Measurements from ENCODE around the gene WDFY2. TPM values are rescaled to one million over a fixed set of nuclear protein-coding genes. Genes with fewer than 3 reads are reported as not detected.

Gene WDFY2
- total RNA-seq, 1 experiment from 2014 or later, result 14.1 TPM

GRCh38 chr13:51697181-51697580 lies 112.9 kb downstream of the WDFY2 start:
- Histone ChIP-seq H3K9me3 (ENCODE audit: insufficient read depth, low read depth) (no peaks in the 10 kb centered on the region), H3K79me2 (ENCODE audit: low read depth) (no peaks in the 10 kb centered on the region; the same call in 1 of the 2 replicates), H3K4me1 (replicated peaks; ENCODE audit: insufficient read depth) (no peaks in the 10 kb centered on the region), H3K27ac (no peak overlapping the region), H3K9me2 (ENCODE audit: insufficient read depth) (no peaks in the 10 kb centered on the region), H4K20me1 (ENCODE audit: insufficient read depth) (no peaks in the 10 kb centered on the region), H3K4me3 (no peak overlapping the region), H3K36me3 (ENCODE audit: low read depth) (no peaks in the 10 kb centered on the region), H3F3A (ENCODE audit: insufficient read depth, low read depth) (no peaks in the 10 kb centered on the region), H2AFZ (no peak overlapping the region), H3K27me3 (ENCODE audit: insufficient read depth, low read depth) (no peaks in the 10 kb centered on the region), H3K4me2 (no peak overlapping the region)
- intact Hi-C loops (cut with micrococcal nuclease; ENCODE audit: unreplicated experiment), result no loop called here
- CTCF ChIA-PET, result no interaction called here
- TF ChIP-seq EZH2 (IDR thresholded peaks at IDR 0.05; ENCODE audit: low read depth) (no peak), CTCF (conservative IDR thresholded peaks at IDR 0.05) (no peak)
- no TSS peak for BruUV-seq (replicated peaks)
- POLR2A ChIA-PET (ENCODE audit: unreplicated experiment), result no interaction called here
- DNase-seq, result no peak

GRCh38 chr13:51697855-51698254 lies 113.6 kb downstream of the WDFY2 start:
- H3K4me1 ChIP-seq (replicated peaks; ENCODE audit: insufficient read depth), result no peaks in the 10 kb centered on the region
- no peaks in the 10 kb centered on the region for H3K36me3 ChIP-seq (ENCODE audit: low read depth)
- no peak overlapping the region for H3K27ac ChIP-seq
- H3K79me2 ChIP-seq (ENCODE audit: low read depth), result no peaks in the 10 kb centered on the region; the same call in 1 of the 2 replicates
- POLR2A ChIA-PET (ENCODE audit: unreplicated experiment), result no interaction called here
- intact Hi-C loops (cut with micrococcal nuclease; ENCODE audit: unreplicated experiment), result no loop called here
- H3K4me3 ChIP-seq, result no peak overlapping the region
- no peaks in the 10 kb centered on the region for H3K9me2 ChIP-seq (ENCODE audit: insufficient read depth)
- no peaks in the 10 kb centered on the region for H3K9me3 ChIP-seq (ENCODE audit: insufficient read depth, low read depth)
- no peak for DNase-seq
- H2AFZ ChIP-seq, result no peak overlapping the region
- H4K20me1 ChIP-seq (ENCODE audit: insufficient read depth), result no peaks in the 10 kb centered on the region
- no peak overlapping the region for H3K4me2 ChIP-seq
- H3F3A ChIP-seq (ENCODE audit: insufficient read depth, low read depth), result no peaks in the 10 kb centered on the region
- no peak for TF ChIP-seq EZH2 (IDR thresholded peaks at IDR 0.05; ENCODE audit: low read depth)
- TF ChIP-seq CTCF (conservative IDR thresholded peaks at IDR 0.05), result no peak
- no TSS peak for BruUV-seq (replicated peaks)
- CTCF ChIA-PET, result interaction anchor here (0.5 kb wide), 1 partner anchor 1697 kb away, joined by 8 read pairs; no protein-coding TSS in a partner anchor
- no peaks in the 10 kb centered on the region for H3K27me3 ChIP-seq (ENCODE audit: insufficient read depth, low read depth)

GRCh38 chr13:51698352-51698751 lies 114.1 kb downstream of the WDFY2 start:
- H2AFZ ChIP-seq, result no peak overlapping the region
- no peak overlapping the region for H3K4me2 ChIP-seq
- ChIA-PET POLR2A (ENCODE audit: unreplicated experiment) (no interaction called here), CTCF (interaction anchor here (0.5 kb wide), 1 partner anchor 1698 kb away, joined by 8 read pairs; no protein-coding TSS in a partner anchor)
- BruUV-seq (replicated peaks), result no TSS peak
- intact Hi-C loops (cut with micrococcal nuclease; ENCODE audit: unreplicated experiment), result no loop called here
- no peaks in the 10 kb centered on the region for H3K36me3 ChIP-seq (ENCODE audit: low read depth)
- H3K27ac ChIP-seq, result no peak overlapping the region
- H3K79me2 ChIP-seq (ENCODE audit: low read depth), result no peaks in the 10 kb centered on the region; the same call in 1 of the 2 replicates
- no peaks in the 10 kb centered on the region for H3K27me3 ChIP-seq (ENCODE audit: insufficient read depth, low read depth)
- no peaks in the 10 kb centered on the region for H3F3A ChIP-seq (ENCODE audit: insufficient read depth, low read depth)
- no peaks in the 10 kb centered on the region for H4K20me1 ChIP-seq (ENCODE audit: insufficient read depth)
- no peaks in the 10 kb centered on the region for H3K4me1 ChIP-seq (replicated peaks; ENCODE audit: insufficient read depth)
- DNase-seq, result no peak
- no peak overlapping the region for H3K4me3 ChIP-seq
- H3K9me2 ChIP-seq (ENCODE audit: insufficient read depth), result no peaks in the 10 kb centered on the region
- TF ChIP-seq CTCF (conservative IDR thresholded peaks at IDR 0.05) (no peak), EZH2 (IDR thresholded peaks at IDR 0.05; ENCODE audit: low read depth) (no peak)
- H3K9me3 ChIP-seq (ENCODE audit: insufficient read depth, low read depth), result no peaks in the 10 kb centered on the region

Data from PC-9 (cell line).